Lung microvascular endothelial cell (primary cell): ENCODE measurements around the gene CD3E. TPM values are rescaled to one million over a fixed set of nuclear protein-coding genes. Genes with fewer than 3 reads are reported as not detected.
A peak's percentile ranks its signal among the peaks of the same experiment; 100 is the strongest.
"Not testable (repeated sequence)": the region's sequence is repeated elsewhere in the genome, so short reads cannot be mapped to it uniquely, and the experiment has no call there.

Source experiments
- DNase-seq, 2 donors: peaks; one replicate each; pipeline versions ENCODE4 v3.0.0 to v3.0.0-alpha.2; 2010; ENCODE audit warnings: low read depth in 2 of 2
- total RNA-seq: library from RNA; depleted of rRNA; stranded (reverse); fragments of >200 nt; gene quantifications from 2 replicates; pipeline ENCODE4 v1.2.1, GENCODE V29; 2014

Gene CD3E
- total RNA-seq, 1 donor from 2014 or later: not detected

DNA sequence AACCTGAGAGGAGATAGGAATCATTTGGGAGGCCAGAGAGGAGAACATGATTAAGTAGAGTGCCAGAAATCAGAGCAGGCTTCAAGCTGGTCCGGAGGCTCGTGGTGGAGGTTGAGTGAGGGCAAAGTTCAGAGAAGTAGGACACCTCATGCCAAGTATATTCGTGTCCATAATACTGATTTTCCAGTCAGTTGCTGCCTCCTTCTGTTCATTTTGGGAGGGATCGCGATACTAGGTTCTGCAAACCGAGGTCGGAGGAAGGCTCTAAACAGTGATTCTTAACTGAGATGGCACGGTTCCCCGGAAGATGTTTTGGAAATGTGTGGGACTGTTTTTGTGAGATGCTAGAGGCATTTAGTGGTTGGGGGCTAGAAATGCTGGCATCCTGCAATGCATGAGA lies 13.6 kb upstream of the CD3E start:
- peak; percentile 64 for DNase-seq

- DNase-seq: no peak
These were observed 12.9 kb upstream of the CD3E start for GRCh38 chr11:118291477-118292135.

DNA sequence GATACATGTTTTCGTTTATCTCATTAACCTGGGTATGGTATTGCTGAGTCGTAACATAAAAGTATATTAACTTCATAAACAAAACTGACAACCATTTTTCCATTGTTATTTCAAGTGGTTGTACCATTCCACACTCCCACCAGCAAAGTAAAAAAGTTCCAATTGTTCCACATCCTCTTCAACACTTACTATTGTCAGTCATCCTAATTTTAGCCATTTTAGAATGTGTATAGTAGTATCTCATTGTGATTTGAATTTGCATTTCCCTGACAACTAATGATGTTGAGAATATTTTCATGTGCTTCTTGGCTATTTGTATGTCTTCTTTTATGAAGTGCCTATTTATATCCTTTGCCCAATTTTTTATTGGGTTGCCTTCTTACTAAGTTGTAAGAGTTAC lies 10.5 kb upstream of the CD3E start:
- DNase-seq: no peak

GRCh38 chr11:118295199-118295598 lies 9.3 kb upstream of the CD3E start:
- DNase-seq: no peak

GRCh38 chr11:118295815-118296454 lies 8.6 kb upstream of the CD3E start:
- DNase-seq: peak; percentile 48 to 70

GRCh38 chr11:118301600-118302195 lies 2.8 kb upstream of the CD3E start:
- DNase-seq: no peak

DNA sequence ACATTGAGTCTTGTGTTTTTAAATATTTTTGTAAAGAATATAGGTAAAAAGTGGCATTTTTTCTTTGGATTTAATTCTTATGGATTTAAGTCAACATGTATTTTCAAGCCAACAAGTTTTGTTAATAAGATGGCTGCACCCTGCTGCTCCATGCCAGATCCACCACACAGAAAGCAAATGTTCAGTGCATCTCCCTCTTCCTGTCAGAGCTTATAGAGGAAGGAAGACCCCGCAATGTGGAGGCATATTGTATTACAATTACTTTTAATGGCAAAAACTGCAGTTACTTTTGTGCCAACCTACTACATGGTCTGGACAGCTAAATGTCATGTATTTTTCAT lies 333 bp upstream of the CD3E start:
- DNase-seq: no peak

- no peak for DNase-seq
These were observed 1.2 kb downstream of the CD3E start for GRCh38 chr11:118305726-118306125.

DNA sequence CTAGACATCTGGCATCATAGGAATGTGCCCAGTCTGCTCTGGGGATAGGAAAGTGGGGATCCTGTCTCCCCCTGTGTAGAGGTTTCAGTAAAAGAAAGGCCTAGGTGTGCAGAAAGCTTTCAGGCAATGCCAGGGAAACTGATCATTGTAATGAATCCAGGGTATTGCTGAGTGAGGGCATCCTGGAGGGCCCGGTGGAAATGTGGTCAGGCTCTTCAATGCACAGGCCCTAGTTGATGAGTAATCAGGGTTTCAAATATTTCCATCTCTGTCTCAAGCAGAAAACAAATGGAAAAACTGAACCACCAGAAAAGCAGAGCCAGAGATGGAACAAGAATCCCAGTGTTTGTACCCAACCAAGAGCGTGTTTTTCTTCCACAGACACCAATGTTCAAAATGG lies 2.0 kb downstream of the CD3E start:
- no peak for DNase-seq

GRCh38 chr11:118308995-118309528 lies 4.5 kb downstream of the CD3E start:
- DNase-seq: not testable (repeated sequence)

DNA sequence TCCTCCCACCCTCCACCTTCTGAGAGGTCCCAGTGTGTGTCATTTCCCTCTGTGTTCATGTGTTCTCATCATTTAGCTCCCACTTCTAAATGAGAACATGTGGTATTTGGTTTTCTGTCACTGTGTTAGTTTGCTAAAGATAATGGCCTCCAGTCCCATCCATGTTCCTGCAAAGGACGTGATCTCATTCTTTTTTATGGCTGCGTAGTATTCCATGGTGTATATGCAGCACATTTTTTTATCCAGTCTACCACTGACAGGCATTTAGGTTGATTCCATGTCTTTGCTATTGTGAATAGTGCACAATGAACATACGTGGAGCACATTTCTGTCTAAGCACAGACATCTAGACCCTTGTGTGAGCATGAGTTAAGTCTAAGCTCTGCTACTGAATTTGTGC lies 5.7 kb downstream of the CD3E start:
- DNase-seq: no peak

DNA sequence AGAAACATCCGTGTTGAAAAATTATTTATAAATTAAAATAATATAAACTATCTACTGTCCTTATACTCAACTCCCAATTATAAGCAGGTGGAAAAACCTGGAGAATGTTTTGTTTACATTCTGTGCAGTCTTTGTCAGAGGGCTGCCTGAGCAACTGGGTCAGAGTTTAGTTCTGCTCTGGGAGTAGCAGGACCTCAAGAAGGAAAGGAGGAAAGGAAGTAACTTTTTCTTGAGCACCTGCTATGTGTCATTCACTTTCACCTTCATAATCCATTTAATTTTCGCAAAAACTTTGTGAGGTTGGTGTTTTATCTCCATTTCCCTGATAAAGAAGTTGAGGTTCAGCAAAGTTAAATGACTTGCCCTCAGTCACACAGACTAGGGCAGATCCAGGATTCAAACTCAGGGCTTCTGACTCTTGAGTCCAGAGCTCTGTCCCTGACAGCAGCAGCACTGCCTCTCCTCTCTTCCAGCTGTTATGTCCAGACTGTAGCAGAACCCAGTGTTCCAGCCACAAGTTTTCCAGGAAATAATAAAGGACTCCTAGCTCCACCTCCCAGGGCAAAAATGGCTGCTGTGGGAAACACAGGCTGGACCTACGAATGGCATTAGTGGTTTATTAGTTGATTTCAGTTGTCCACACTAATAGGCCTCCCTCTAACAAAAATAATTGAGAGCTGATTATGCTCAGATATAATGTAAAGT lies 6.4 kb downstream of the CD3E start:
- peak in 1 of 2 donors; percentile 60 for DNase-seq

- peak; percentile 7 to 41 for DNase-seq
These were observed 7.0 kb downstream of the CD3E start for GRCh38 chr11:118311518-118311917.

GRCh38 chr11:118312328-118312727 lies 7.8 kb downstream of the CD3E start:
- DNase-seq: no peak

DNA sequence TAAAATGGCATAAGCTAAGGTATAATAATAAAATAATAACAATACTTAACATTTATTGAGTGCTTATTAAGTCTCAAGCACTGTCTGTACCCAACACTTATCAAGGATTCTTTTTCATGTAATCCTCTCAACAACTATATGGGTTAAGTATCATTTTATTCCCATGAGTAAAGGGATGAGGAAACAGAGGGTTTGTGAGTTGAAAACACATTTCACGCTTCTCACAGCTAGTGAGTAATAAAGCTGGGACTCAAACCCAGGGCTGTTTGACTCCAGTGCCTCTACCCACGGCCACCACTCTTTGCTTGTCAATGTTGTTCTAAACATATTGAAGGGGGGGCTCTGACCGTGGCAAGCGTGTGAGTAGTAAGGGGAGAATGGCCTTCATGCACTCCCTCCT lies 8.7 kb downstream of the CD3E start:
- DNase-seq: no peak

DNA sequence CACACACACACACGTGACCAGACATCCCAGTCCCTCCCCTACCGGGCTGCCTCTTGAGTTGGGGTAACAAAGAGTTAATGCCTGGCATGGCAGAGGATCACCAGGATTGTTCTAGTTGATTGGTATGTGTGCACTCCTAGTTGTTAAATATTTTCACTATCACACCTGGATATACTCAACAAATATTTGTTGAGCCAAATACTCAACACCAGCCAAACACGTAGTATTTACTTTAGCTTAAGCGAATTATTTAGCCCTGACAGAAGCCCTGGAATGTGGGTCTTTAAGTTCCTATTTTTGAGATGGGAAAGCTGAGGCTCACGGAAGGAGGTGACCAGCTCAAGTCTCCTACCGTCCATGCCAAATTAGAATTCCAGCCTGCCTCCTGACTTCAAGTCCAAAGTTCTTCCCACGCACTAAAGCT lies 10.5 kb downstream of the CD3E start:
- DNase-seq: no peak

GRCh38 chr11:118318124-118318523 lies 13.6 kb downstream of the CD3E start:
- no peak for DNase-seq

DNA sequence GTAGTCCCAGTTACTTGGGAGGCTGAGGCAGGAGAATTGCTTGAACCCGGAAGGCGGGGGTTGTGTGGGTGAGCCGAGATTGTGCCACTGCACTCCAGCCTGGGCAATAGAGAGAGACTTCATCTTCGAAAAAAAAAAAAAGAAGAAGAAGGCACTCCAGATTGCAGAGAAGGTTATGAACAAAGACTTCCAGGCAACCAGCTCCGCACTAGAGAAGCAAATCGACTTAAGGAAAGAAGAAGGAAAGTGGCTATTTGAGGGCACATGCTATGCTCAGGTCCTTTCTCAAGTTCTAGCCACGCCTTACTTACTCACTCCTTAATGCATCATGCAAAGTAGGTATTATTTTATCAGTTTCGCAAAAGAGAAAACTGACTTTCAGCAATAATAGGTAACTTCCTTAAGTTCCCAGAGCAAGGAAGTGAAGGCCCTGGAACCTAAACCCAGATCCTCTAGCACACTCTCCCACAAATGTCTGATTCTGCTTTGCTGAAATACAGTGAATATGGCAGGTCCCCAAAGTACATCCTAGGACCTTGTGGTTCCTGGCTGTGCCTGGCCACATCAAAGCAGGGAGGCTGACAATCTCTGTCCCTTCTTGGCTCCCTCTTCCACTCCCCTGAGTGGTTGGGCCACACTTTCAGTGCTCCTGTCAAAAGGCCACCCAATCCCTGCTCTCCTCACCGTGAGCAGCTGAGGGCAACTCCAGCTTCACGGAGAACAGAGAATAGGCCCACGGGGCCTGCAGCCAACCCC lies 14.2 kb downstream of the CD3E start:
- DNase-seq: no peak

DNA sequence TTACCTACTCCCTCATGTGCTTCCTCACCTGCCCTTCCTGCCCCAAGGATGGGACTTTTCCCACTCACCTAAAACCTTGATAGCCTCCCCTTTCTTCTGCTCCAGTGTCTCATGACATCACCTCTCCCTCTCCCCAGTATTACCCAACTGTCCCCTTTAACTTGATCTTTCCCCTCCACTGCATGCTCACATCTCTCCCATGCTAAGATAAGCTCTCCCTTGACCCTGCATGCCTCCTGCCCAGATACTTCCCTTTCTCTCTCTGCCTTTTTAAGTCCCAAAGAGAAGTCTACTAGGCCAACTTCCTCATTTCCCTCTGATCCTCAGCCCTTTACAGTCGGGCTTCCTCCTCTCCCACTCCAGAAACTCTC lies 14.8 kb downstream of the CD3E start:
- no peak for DNase-seq

DNA sequence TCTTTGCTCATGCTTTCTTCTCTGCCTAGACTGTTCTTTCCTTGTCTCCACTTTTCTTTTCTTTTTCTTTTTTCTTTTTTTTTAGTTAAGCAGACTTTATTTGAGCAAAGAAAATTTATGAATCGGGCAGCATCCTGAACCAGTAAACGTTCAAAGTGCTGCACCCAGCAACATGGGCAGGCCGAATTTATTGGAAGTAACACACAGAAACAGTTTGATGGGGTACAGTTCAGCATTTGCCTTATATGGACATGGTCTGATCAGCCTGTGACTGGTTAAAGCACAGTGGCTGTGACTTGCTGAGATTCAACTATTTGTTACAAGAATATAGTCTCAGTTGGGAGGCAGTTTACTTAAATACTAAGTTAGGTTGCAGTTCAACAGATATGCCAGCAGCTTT lies 16.0 kb downstream of the CD3E start:
- DNase-seq: no peak

DNA sequence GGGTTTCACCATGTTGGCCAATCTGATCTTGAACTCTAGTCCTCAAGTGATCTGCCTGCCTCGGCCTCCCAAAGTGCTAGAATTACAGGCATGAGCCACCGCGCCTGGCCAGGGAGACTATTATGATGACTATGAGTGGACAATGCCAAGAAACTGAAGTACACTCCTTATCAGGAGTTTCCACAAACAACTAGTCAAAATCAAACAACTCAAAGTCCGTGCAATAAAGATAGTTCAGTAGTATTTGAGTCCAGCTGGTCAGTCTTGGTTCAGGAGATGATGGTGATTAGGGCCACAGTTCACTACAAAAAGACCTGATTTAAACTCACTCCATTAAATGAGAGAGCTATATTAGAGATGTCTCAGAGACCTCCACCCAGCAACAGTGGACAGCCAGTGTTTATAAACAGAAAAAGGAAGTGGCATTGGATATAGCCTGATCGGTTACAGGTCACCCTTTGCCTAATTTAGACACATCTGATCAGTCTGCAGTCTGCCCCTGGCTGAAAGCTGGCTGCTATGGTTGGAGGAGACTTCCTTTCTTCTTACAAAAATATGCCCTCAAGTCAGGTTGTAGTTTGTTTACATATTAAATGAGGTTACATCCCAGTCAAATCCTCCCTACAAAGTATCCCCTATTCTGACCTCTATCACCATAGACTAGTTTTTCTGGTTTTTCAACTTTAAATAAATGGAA lies 17.0 kb downstream of the CD3E start:
- no peak for DNase-seq
